AG09309 (cell line): ENCODE measurements around the gene PAQR9.

Source experiments
- DNase-seq: peaks from one replicate; pipeline ENCODE4 v3.0.0-alpha.2; 2010; ENCODE audit warnings: low read depth
- H3K4me3 ChIP-seq: 2 replicates; pipeline ENCODE4 v1.5.1; 2011; ENCODE audit warnings: mild to moderate bottlenecking, low read depth, low read length, moderate library complexity; ENCODE audit not compliant: control insufficient read depth
- CTCF ChIP-seq: IDR thresholded peaks from 2 replicates; pipeline ENCODE4 v1.5.1; 2011; ENCODE audit warnings: mild to moderate bottlenecking, low read depth, low read length, inconsistent platforms; ENCODE audit not compliant: insufficient read depth, control insufficient read depth; ENCODE audit errors: missing control alignments

The PAQR9 gene

GRCh38 chr3:143001369-143002082, 38.1 kb upstream of the PAQR9 start, which contains the start of gene U2SURP:
U2SURP (plus strand) TSS chr3:143001570; CDS start chr3:143001629, 59 bp downstream.
- no peak for TF ChIP-seq CTCF
- peak within 1 kb of the TSS; percentile 88 for H3K4me3 ChIP-seq
- DNase-seq: peak; percentile 95

- peak overlapping the region; percentile 88 for H3K4me3 ChIP-seq
- no peak for DNase-seq
- no peak for TF ChIP-seq CTCF
Observed at GRCh38 chr3:143001034-143001368, 37.5 kb upstream of the PAQR9 start.

GRCh38 chr3:143000528-143000927, 37.1 kb upstream of the PAQR9 start:
- no peak for TF ChIP-seq CTCF
- DNase-seq: no peak
- peak overlapping the region; percentile 88 for H3K4me3 ChIP-seq

GRCh38 chr3:142999881-143000280, 36.4 kb upstream of the PAQR9 start:
- TF ChIP-seq CTCF: no peak
- H3K4me3 ChIP-seq: no peak overlapping the region; the same call in 1 of the 2 replicates
- no peak for DNase-seq

- no peak for DNase-seq
- no peak for TF ChIP-seq CTCF
- H3K4me3 ChIP-seq: no peak overlapping the region
Observed at GRCh38 chr3:142998439-142998838, 35.0 kb upstream of the PAQR9 start.

GRCh38 chr3:142997330-142997729, 33.9 kb upstream of the PAQR9 start:
- TF ChIP-seq CTCF: no peak
- H3K4me3 ChIP-seq: no peak overlapping the region
- DNase-seq: no peak
